Measurements from ENCODE around the gene DNAJC22. TPM values are rescaled to one million over a fixed set of nuclear protein-coding genes. Genes with fewer than 3 reads are reported as not detected.

The DNAJC22 gene
- total and polyA plus RNA-seq, 9 of the 15 experiments (the other 6 are each of a cell fraction or from before 2014, with no cell fraction given): 0.10 to 1.2 (median 0.47) TPM

DNA sequence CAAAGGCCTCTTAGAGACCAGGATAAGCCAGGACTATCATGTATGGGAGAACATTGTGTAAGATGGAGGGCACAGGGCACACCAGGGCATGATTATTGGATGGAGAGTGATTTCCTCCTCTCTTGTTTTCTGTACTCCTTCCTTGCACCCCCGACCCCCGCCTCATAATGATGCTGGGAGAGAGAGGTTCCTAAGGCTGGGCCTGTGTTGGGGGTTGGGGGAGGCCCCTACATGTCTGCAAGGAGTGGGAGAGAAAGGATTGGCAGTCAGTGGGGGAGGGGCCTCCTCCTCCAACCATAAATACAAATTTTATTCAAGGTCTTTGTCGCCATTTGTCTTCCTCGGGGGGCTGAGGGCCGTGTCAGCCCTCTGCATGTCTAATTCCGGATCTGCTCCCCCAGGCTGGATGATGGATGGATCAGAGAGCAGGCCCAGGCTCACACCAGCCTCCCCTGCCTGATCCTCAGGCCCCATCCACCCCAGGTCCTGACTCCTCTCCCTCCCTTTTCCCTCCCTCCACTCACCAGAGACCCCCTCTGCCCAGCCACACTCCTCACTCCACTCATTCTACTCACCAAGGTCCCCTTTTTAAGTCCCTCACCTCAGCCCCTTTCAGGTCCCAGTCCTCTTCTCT lies 7.7 kb upstream of the DNAJC22 start:
- DNase-seq (ENCODE audit: extremely low read depth in 1 of 4, low spot score in 3 of 4): no peak
- no peak for FAIRE-seq
- POLR2A ChIA-PET: interaction anchor here (0.8 to 1.6 kb wide), 6 partner anchors 13 to 73 kb away, joined by 3 to 6 read pairs (median 3); partner anchors contain the start of gene TUBA1C
- ATAC-seq: no peak
- H3K27ac ChIP-seq (ENCODE audit: extremely low read depth, low read depth, low read length): no peak overlapping the region
- no peaks in the 10 kb centered on the region for H3K9me1 ChIP-seq (ENCODE audit: control insufficient read depth, insufficient read depth, low read length)
- in situ Hi-C loops (cut with MboI): loop anchor here (5.0 kb wide), 1 partner anchor 52 kb away; no protein-coding TSS in a partner anchor
- no peak overlapping the region for H3K4me2 ChIP-seq (ENCODE audit: insufficient read depth, low read length)
- no peak overlapping the region for H2AFZ ChIP-seq (ENCODE audit: low read depth, low read length)
- H3K27me3 ChIP-seq (ENCODE audit: control insufficient read depth in 2 of 2, insufficient read depth in 2 of 2, low read length in 2 of 2): peaks cover 3 to 5% of the 10 kb centered on the region in 2 experiments; a peak in 2 of 5 replicates
- H3K79me2 ChIP-seq (ENCODE audit: control insufficient read depth, insufficient read depth, low read length): no peaks in the 10 kb centered on the region
- H3K4me3 ChIP-seq: no peak overlapping the region
- H3K9me3 ChIP-seq (replicated peaks; ENCODE audit: control insufficient read depth, insufficient read depth, low read depth, low read length): no peaks in the 10 kb centered on the region
- no TSS peak for BruUV-seq (replicated peaks)
- peaks cover 20 to 54% of the 10 kb centered on the region in 2 experiments for H3K4me1 ChIP-seq (replicated peaks in 1 of 2; ENCODE audit: control insufficient read depth in 2 of 2, insufficient read depth in 2 of 2, low read length in 2 of 2)
- 33% methylated on average over 6 of the region's 6 CpGs for WGBS (ENCODE audit: insufficient coverage, low coverage, missing lambda C conversion rate)
- intact Hi-C loops (cut with micrococcal nuclease): no loop called here
- H3K36me3 ChIP-seq (ENCODE audit: control insufficient read depth, insufficient read depth, low read length): no peaks in the 10 kb centered on the region
- H3K9ac ChIP-seq (ENCODE audit: insufficient read depth in 1 of 2, low read depth in 2 of 2, low read length in 2 of 2): peak overlapping the region in 1 of 2 experiments; percentile 32; a peak in 2 of 4 replicates
- peaks cover 2% of the 10 kb centered on the region; the same call in 1 of the 2 replicates for H4K20me1 ChIP-seq (replicated peaks; ENCODE audit: control insufficient read depth, insufficient read depth, low read length)
- CTCF ChIA-PET (ENCODE audit: low intra/inter-chr PET ratio): interaction anchor here (3.8 kb wide), 1 partner anchor 50 kb away, joined by 27 read pairs; no protein-coding TSS in a partner anchor
- no peak for TF ChIP-seq PHF20 (IDR thresholded peaks at IDR 0.05; ENCODE audit: partially characterized antibody)
- no peak for TF ChIP-seq FOXJ3 (CRISPR knock-in tag; IDR thresholded peaks at IDR 0.05)
- no peak for TF ChIP-seq ZNF347 (CRISPR knock-in tag; IDR thresholded peaks at IDR 0.05; ENCODE audit: low read depth)
- no peak for TF ChIP-seq NCOA2 (IDR thresholded peaks at IDR 0.05; ENCODE audit: partially characterized antibody in 2 of 2)
- no peak for TF ChIP-seq PHF21A (IDR thresholded peaks at IDR 0.05; ENCODE audit: borderline replicate concordance, low read depth)
- TF ChIP-seq STAT6 (CRISPR knock-in tag; IDR thresholded peaks at IDR 0.05): no peak
- no peak for TF ChIP-seq CUX1 (CRISPR knock-in tag; IDR thresholded peaks at IDR 0.05)
- TF ChIP-seq, protein P1, sequence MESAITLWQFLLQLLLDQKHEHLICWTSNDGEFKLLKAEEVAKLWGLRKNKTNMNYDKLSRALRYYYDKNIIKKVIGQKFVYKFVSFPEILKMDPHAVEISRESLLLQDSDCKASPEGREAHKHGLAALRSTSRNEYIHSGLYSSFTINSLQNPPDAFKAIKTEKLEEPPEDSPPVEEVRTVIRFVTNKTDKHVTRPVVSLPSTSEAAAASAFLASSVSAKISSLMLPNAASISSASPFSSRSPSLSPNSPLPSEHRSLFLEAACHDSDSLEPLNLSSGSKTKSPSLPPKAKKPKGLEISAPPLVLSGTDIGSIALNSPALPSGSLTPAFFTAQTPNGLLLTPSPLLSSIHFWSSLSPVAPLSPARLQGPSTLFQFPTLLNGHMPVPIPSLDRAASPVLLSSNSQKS (CRISPR knock-in tag; IDR thresholded peaks at IDR 0.05): no peak
- TF ChIP-seq, protein P2, sequence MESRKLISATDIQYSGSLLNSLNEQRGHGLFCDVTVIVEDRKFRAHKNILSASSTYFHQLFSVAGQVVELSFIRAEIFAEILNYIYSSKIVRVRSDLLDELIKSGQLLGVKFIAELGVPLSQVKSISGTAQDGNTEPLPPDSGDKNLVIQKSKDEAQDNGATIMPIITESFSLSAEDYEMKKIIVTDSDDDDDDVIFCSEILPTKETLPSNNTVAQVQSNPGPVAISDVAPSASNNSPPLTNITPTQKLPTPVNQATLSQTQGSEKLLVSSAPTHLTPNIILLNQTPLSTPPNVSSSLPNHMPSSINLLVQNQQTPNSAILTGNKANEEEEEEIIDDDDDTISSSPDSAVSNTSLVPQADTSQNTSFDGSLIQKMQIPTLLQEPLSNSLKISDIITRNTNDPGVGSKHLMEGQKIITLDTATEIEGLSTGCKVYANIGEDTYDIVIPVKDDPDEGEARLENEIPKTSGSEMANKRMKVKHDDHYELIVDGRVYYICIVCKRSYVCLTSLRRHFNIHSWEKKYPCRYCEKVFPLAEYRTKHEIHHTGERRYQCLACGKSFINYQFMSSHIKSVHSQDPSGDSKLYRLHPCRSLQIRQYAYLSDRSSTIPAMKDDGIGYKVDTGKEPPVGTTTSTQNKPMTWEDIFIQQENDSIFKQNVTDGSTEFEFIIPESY (CRISPR knock-in tag; IDR thresholded peaks at IDR 0.05): no peak
- no peak for TF ChIP-seq RFX5 (IDR thresholded peaks at IDR 0.05; ENCODE audit: low read depth, low read length)
